ENCODE measurements around the gene GCGR.

GRCh38 chr17:81845881-81846742 lies 42.2 kb downstream of the GCGR start:
- TF ChIP-seq CTCF (IDR thresholded peaks at IDR 0.05) (no peak), POLR2A (IDR thresholded peaks at IDR 0.05) (no peak)

Measured in testis (tissue), 2 donors.